Activated CD4-positive, alpha-beta T cell treated with anti-CD3 and anti-CD28 coated beads, Interleukin-2, Interleukin-4, amounts not matched to agents 100 ng/mL and 50 ng/mL, durations not matched to agents 16 hours and 8 hours (primary cell): ENCODE results near the gene FASN.

ENCODE experiments used
- DNase-seq: peaks from one replicate; pipeline ENCODE4 v3.0.0-alpha.2; 2020; ENCODE audit warnings: low spot score

FASN gene

GRCh38 chr17:82117139-82118090, 19.4 kb upstream of the FASN start:
- no peak for DNase-seq

GRCh38 chr17:82116246-82116645, 18.2 kb upstream of the FASN start:
- no peak for DNase-seq

- no peak for DNase-seq
These were observed 16.8 kb upstream of the FASN start for GRCh38 chr17:82114872-82115271.

GRCh38 chr17:82114447-82114846, 16.4 kb upstream of the FASN start:
- no peak for DNase-seq

GRCh38 chr17:82113941-82114340, 15.9 kb upstream of the FASN start:
- no peak for DNase-seq

GRCh38 chr17:82113422-82113821, 15.4 kb upstream of the FASN start:
- DNase-seq = no peak

GRCh38 chr17:82112914-82113311, 14.9 kb upstream of the FASN start:
- no peak for DNase-seq

- DNase-seq = no peak
These were observed 14.3 kb upstream of the FASN start for GRCh38 chr17:82112181-82112913.

GRCh38 chr17:82110298-82110697, 12.3 kb upstream of the FASN start:
- DNase-seq = peak; percentile 18

- DNase-seq = no peak
These were observed 11.0 kb upstream of the FASN start for GRCh38 chr17:82108961-82109475.

- DNase-seq = no peak
These were observed 10.5 kb upstream of the FASN start for GRCh38 chr17:82108496-82108945.

- no peak for DNase-seq
These were observed 10.0 kb upstream of the FASN start for GRCh38 chr17:82108038-82108437.

- DNase-seq = peak; percentile 21
These were observed 9.4 kb upstream of the FASN start for GRCh38 chr17:82107341-82107860.

GRCh38 chr17:82106688-82107305, 8.8 kb upstream of the FASN start:
- no peak for DNase-seq

GRCh38 chr17:82105882-82106687, 8.0 kb upstream of the FASN start:
- peak; percentile 79 for DNase-seq

GRCh38 chr17:82105417-82105881, 7.4 kb upstream of the FASN start:
- no peak for DNase-seq

GRCh38 chr17:82104797-82105416, 6.9 kb upstream of the FASN start:
- DNase-seq = no peak

- DNase-seq = no peak
These were observed 5.8 kb upstream of the FASN start for GRCh38 chr17:82103553-82104451.
